WTC11 (cell line): ENCODE data around the gene ZNF407.

Experiments used
- CREB1 ChIP-seq: sonication (generic); formaldehyde crosslinking; IDR thresholded peaks from 2 replicates; pipeline ENCODE4 v1.8.0; 2023; ENCODE audit warnings: mild to moderate bottlenecking, missing genetic modification reagents
- CTCF ChIP-seq: fragments of 200-600 bp; IDR thresholded peaks from 2 replicates; pipeline ENCODE4 v1.8.0; 2022; ENCODE audit warnings: antibody characterized with exemption
- FOXJ3 ChIP-seq: sonication (generic); formaldehyde crosslinking; IDR thresholded peaks from 2 replicates; pipeline ENCODE4 v1.9.0; 2021; ENCODE audit warnings: missing genetic modification reagents, mild to moderate bottlenecking, borderline replicate concordance
- KAT7 ChIP-seq: sonication (generic); formaldehyde crosslinking; IDR thresholded peaks from 2 replicates; pipeline ENCODE4 v1.8.1; 2023; ENCODE audit warnings: missing genetic modification reagents, mild to moderate bottlenecking, borderline replicate concordance
- NFE2L1 ChIP-seq: sonication (generic); formaldehyde crosslinking; IDR thresholded peaks from 2 replicates; pipeline ENCODE4 v1.8.1; 2023; ENCODE audit warnings: missing genetic modification reagents
- SMAD3 ChIP-seq: sonication (generic); formaldehyde crosslinking; IDR thresholded peaks from 2 replicates; pipeline ENCODE4 v1.8.0; 2022; ENCODE audit warnings: missing genetic modification reagents, mild to moderate bottlenecking, borderline replicate concordance
- TEAD4 ChIP-seq: sonication (generic); formaldehyde crosslinking; IDR thresholded peaks from 2 replicates; pipeline ENCODE4 v1.8.0; 2022; ENCODE audit warnings: mild to moderate bottlenecking, missing genetic modification reagents
- ZBTB21 ChIP-seq: sonication (generic); formaldehyde crosslinking; IDR thresholded peaks from 2 replicates; pipeline ENCODE4 v1.8.1; 2023; ENCODE audit warnings: mild to moderate bottlenecking, missing genetic modification reagents, borderline replicate concordance

GRCh38 chr18:74742573-74743243, 145.0 kb downstream of the ZNF407 start:
- TF ChIP-seq ZBTB21 (CRISPR knock-in tag) (no peak), CTCF (no peak), FOXJ3 (CRISPR knock-in tag) (no peak), CREB1 (CRISPR knock-in tag) (no peak), TEAD4 (CRISPR knock-in tag) (no peak), SMAD3 (CRISPR knock-in tag) (no peak), KAT7 (no peak), NFE2L1 (no peak)
